HG03520 (cell line): Measurements from ENCODE around the gene MTX1.
"Not testable (repeated sequence)": the region's sequence is repeated elsewhere in the genome, so short reads cannot be mapped to it uniquely, and the experiment has no call there.

Experiments used
- ATAC-seq: cut with Tn5 transposase; IDR thresholded peaks from one replicate; pipeline ENCODE4 v1.9.1; 2021; ENCODE audit warnings: mild to moderate bottlenecking, moderate library complexity; ENCODE audit not compliant: unreplicated experiment

The MTX1 gene, protein sequence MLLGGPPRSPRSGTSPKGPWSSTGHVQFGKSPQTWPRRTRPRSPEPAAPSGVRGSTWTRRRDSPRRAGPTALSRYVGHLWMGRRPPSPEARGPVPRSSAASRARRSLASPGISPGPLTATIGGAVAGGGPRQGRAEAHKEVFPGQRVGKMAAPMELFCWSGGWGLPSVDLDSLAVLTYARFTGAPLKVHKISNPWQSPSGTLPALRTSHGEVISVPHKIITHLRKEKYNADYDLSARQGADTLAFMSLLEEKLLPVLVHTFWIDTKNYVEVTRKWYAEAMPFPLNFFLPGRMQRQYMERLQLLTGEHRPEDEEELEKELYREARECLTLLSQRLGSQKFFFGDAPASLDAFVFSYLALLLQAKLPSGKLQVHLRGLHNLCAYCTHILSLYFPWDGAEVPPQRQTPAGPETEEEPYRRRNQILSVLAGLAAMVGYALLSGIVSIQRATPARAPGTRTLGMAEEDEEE

DNA sequence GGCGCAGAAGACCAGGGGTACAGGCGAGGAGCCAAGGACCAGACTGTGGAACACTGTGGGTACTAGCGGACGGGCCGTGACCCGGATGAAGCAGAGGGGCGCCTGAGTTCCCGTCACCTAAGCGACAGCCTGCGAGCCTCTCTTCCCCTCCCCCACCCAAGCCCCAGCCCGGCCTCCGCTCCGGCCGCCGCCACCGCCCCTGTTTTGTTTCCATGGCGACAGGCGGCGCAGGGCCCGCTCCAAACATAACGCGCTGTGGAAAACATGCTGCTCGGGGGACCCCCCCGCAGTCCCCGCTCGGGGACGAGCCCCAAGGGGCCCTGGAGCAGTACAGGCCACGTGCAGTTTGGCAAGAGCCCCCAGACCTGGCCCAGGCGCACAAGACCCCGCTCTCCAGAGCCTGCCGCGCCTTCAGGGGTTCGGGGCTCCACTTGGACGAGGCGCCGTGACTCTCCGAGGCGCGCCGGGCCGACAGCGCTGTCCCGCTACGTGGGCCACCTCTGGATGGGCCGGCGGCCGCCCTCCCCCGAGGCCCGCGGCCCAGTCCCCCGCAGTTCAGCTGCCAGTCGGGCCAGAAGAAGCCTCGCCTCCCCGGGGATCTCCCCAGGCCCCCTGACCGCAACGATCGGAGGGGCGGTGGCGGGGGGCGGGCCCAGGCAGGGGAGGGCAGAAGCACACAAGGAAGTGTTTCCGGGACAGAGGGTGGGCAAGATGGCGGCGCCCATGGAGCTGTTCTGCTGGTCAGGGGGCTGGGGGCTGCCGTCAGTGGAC, at the start of gene MTX1:
TSS of gene MTX1 (plus strand) at position 155 of the 771 bp plus-strand sequence. CDS start at position 265, 110 bp downstream.
- peak; percentile 50 for ATAC-seq

DNA sequence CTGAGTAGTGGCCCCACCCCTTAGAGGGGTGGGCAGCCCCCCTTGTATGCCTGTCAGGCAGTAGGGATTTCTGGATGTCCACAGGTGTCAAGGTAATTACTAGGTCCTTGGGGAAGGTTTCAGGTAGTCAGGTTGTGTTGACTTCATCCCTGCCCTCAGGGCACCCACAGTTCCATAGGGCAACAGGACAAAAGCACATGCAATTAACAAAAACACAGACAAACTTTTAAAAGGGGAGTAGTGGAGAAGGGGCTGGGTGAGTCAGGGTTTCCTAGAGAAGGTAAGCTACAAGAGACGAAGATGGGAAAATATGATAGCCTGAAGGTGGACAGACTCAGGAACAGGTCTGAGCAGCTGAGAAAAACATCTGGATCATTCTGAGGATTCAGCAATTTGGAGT, 49.5 kb upstream of the MTX1 start:
- ATAC-seq = no peak

DNA sequence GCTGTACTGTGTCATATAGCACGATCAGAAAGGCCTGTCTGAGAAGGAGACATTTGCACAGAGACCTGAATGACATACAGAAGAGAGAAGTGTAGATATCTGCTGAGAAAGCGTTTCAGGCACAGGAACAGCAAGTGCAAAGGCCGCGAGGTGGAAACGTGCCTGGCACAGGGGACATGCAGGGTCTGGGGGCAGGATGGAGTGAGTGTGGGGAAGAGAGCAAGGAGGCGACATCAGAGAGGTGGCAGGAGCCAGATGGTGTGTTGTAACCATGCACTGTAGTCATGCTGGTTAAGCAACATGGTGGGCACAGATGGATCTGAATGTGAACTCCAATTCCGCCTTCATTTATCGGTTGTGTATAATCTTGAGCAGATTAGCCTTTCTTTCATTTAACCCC, 48.4 kb upstream of the MTX1 start:
- ATAC-seq = no peak

DNA sequence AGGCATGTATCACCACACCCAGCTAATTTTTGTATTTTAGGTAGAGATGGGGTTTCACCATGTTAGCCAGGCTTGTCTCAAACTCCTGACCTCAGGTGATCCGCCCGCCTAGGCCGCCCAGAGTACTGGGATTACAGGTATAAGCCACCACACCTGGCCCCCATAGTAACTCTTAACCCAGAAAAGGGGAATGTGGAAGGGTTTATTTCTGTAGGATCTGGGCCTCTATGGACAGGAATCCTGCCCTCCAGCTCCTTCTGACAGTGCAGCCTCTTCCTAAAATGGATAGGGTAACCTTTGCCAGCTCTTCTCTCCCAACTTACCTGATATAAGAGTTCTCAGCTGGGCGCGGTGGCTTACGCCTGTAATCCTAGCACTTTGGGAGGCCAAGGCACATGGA, 45.9 kb upstream of the MTX1 start:
- ATAC-seq = not testable (repeated sequence)

DNA sequence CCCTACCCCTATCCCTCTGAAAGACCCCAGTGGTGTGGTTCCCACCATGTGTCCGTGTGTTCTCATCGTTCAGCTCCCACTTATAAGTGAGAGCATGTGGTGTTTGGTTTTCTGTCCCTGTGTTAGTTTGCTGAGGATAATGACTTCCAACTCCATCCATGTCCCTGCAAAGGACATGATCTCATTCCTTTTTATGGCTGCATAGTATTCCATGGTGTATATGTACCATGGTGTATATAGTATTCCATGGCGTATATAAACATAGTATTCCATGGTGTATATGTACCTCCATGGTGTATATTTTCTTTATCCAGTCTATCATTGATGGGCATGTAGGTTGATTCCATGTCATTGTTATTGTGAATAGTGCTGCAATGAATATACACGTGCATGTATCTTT, 44.7 kb upstream of the MTX1 start:
- ATAC-seq = not testable (repeated sequence)

DNA sequence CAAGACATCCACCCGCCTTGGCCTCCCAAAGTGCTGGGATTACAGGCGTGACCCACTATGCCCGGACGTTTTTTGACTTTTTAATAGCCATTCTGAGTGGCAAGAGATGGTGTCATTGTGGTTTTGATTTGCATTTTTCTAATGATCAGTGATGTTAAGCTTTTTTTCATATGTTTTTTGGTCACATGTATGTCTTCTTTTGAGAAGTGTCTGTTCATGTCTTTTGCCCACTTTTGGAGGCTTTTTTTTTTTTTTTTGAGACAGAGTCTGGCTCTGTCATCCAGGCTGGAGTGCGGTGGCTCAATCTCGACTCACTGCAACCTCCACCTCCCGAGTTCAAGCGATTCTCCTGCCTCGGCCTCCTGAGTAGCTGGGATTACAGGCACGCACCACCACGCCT, 43.9 kb upstream of the MTX1 start:
- not testable (repeated sequence) for ATAC-seq

DNA sequence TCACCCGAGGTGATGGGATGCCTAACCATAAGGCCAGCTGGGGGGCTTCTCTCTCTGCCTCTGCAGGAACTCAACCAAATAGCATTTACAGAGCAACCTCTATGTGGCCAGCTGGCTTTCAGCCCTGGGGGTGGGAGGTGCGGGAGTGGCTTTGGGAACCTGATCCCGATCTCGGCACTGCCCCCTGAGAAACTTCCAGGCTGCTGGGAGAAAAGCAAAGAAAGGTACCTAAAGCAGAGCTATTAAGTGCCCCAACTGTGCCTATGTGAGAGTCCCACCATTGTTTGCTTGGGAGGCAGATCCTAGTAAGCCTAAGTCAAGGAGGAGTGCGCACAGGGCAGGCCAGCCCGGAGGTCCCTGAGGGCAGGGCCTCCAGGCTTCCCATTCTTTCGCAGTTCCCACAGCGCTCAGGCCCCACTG, 42.4 kb upstream of the MTX1 start:
- ATAC-seq = no peak

DNA sequence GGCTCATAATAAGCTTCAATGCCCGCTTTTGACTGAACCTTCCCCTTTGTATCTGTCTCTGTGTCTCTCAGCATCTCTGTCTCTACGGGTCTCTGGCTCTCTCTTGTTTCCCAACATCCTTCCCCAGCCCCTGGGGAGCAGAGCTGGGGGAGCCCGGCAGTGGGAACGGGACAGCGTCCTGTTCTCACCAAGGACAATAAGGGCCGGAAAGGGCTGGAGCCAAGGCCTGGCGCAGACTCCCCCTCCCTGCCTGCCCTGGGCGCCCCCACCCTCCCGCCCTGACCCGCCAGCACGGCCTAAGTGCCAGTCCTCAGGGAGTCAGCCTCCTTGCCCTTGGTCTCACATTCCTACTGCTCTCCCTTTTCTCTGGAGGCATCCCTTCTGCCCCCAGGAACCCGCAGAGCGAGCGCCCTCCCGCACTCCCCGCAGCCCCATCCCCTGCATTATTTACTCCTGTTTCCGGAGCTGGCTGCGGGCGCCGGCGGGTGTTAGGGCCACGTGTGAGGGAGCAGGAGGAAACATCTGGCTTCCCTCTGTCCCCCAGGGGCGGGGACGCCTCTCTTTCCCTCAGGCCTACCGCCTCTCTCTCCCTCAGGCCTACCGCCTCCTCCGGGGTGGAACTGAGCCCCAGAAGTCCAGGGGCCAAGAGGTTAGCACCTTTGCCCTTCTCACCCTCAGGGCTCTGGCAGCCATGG, 41.9 kb upstream of the MTX1 start:
- no peak for ATAC-seq

DNA sequence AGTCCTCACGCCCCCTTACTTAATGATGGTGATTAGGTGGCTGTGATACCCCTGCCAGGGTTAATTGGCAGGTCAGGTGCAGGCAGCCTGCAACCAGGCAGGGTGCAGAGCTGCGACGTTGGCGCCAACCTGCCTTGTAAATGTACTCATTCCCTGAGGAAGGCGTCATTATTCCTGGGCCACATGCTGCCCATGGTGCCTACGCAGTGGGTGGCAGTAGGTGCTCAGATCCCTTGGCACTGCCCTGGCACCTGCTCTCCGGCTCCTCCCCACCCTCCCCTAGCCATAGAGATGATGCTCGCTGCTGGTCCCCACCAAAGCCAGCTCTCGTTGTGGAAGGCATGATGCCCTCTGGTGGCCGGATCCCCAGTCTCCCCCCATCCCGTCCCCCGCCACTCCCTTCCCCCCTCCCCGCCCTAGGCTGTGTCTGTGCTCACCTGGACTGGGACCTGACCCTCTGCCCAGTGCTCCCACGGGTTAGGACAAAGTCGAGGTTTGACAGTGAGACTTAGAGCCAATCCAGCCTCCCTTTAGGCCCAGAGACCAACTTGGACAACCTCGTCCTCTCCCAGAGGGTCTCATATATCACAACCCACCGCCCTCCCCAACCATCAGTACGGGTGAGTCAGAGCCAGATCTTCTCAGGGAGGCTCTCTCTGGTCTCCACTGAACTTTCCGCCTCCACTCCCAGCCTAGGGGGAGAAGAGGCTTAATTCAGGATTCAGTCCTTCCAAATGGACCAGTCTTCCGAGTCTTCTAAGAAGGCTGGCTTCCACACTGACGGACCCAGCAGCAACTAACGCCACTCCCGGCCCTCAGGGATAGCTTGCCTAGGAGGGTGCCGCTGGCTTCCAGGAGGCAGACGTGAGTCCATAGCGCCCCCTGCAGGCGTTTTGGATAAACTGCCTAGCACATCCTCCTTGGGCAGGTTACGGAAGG, 41.1 kb upstream of the MTX1 start:
- peak; percentile 62 for ATAC-seq

DNA sequence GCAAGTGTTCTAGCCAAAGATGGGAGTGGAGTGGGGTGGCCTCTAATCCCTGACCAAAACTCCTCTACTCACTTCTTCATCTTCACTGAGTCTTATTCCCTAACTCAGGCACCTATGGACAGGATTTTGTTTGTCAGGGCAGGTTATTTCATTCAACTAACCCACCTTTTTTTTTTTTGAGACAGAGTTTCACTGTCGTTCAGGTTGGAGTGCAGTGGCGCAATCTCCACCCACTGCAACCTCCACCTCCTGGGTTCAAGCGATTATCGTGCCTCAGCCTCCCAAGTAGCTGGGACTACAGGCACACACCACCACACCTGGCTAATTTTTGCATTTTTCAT, 40.4 kb upstream of the MTX1 start:
- ATAC-seq = not testable (repeated sequence)

DNA sequence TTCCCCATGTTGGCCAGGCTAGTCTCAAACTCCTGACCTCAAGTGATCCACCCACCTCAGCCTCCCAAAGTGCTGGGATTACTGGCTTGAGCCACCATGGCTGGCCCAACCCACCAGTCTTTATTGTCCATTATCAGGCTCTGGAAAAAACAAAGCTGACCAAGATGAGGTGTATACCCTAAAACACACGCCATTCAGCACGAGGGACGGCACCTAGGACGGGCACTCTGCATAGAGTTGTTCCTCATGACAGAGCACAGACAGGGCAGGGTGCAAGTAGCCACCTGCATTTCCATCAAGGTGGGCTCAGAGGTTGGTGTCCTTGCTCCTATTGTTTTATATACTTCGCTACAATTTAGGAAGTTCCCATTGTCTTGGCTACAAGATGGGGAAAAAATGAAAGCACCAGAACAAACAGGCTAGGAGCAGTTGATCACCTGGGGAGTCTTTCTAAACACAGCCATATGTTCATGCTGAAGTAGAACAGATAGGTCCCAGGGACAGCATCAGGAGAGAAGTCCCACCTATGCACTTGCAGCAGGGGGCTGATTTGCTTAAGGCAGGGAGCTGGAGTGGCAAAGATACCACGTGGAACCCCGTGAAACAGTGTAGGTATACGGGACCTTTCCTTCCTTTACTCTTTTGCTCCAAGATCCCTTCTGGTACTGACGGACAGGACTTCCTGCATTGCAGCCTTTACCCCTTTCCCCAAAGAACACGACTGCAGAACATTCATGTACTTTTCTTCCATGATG, 39.9 kb upstream of the MTX1 start:
- ATAC-seq = no peak

DNA sequence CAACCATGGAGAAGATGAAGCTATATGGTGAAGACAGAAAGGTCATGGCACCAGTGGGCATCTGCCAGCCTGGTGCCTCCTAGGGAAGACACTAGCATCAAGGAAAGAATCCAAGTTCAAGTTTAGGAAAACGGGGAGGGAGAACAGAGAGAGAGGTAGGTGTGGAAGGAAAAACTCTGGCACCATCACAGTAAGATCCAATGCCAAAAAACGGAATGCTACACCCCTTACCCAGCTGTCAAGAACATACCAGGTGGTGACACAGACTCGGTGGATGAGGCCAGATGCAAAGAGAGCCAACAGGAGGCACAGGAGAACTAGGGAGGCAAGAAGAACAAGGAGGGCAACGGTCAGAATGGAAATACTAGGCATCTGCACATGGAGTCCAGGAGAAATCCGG, 39.0 kb upstream of the MTX1 start:
- ATAC-seq = no peak

DNA sequence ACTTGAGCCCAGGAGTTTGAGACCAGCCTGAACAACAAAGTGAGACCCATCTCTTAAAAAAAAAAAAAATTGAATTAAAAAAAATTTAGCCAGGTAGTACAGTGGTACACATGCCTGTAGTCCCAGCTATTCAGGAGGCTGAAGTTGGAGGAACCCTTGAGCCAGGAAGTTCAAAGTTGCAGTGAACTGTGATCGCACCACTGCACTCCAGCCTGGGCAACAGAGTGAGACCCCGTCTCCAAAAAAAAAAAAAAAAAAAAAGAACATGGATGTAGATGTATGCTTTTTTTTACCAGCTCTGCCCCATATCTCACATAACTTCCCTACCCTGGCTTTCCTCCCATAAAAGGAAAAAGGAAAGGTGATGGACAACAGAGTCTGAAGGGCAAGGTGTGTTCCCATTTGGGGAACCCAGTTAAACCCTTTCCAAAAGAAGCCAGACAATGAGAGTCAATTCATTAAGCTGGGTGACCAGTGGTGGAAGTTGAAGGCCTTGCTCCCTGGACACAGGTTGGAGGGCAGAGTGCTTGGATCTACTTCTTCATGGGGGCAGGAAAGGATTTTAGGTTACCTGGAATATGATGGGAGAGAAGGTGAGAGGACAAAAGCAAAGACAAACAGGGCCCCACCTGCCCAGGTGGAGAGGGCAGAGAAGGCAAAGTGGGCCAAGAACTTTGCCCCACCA, 38.3 kb upstream of the MTX1 start:
- ATAC-seq = no peak

DNA sequence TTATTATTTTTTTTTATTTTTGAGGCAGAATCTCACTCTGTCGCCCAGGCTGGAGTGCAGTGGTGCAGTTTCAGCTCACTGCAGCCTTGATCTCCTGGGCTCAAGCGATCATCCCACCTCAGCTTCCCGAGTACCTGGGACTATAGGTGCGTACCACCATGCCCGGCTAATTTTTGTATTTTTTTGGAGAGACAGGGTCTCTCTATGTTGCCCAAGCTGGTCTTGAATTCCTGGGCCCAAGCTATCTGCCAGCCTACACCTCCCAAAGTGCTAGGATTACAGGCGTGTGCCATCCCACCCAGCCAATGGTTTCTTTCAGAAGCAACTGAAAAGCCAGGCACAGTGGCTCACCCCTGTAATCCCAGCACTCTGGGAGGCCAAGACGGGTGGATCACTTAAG, 37.7 kb upstream of the MTX1 start:
- ATAC-seq = no peak

DNA sequence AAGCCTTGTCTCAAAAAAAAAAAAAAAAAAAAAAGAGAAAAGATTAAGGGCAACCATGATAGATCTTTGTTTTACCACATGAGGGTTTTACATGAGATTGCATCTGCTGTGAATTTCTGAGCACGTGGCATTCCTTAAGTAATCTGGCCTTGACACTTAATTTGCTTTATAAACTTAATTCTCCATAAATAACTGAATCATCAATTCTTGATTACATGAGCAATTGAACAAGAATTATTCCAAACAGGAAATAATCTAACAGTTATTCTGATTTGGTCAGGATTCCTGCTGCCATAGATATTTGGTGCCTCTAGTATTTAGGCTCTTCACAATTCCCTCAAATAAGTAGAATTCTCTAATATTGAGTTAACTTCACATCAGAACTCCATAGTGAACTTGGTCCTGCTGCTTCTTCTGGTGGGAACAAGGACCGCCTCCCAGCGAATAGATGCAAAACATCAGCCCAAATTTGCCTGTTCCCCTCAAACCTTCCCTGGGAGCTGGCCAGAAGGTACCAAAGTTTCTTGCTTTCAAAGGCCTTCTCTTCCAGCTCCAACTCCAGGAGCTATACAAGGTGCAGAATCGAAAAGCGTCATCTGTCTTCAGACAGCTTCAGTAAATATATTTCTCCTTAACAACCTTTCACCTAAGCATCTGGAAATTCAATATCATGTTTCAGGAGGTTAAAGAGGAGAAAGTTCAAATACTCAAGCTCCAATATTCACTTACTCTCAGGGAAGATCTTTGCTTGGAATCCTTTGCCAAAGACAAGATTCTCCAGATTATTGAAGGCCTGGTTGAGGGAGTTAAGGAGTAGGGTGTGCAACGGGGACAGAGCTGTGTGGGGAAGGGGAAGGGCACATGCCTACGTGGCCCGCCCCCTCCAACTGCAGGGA, 36.4 kb upstream of the MTX1 start:
- peak; percentile 10 for ATAC-seq

DNA sequence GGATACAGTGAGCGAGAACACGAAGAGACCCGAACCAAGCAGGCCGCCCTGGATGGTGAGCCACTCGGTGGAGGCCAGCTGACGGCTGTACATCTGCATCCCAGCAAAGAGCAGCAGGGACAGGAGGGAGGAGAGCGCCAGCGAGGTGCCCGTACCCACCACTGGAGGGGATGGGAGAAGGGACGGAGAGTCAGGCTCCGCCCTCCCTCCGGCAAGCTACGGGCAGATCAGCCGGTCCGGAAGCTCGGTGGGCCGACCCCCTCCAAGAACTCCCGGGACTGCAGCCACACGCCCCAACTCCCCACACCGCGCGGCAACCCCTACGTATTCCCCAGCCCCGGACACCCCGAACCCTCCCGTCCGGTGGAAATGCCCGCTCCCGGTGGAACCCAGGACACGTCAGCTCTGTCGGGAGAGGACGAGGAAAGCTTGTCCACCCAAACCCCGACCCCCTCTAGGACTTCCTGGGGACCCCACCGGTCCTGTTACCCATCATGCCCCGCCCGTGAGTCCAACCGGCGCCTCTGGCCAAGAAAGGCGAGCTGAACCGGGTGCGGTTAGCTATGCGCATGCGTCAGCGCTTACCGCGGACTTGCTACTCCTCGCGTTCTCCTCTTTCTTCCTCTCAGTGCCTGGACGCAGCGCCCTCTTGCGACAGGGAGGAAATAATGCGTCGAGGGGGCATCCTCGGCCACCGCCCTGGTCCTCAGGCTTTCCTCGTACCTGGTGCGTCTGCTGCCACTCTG, 35.6 kb upstream of the MTX1 start, which contains the start of gene KRTCAP2:
TSS of gene KRTCAP2 (minus strand) at position 573 of the 746 bp plus-strand sequence. CDS start at position 493, 80 bp downstream.
- ATAC-seq = peak; percentile 58
